MCF 10A (cell line): ENCODE measurements around the gene MTHFD2L. TPM values are rescaled to one million over a fixed set of nuclear protein-coding genes. Genes with fewer than 3 reads are reported as not detected.

Source experiments
- BruUV-seq: library from RNA; stranded (reverse); fragments of 400-500 nt; replicated peaks from 2 replicates; lab custom pipeline; 2021; lab: Mats Ljungman, UMichigan
- CTCF ChIA-PET: fragments of 300-600 bp; sonication (Branson Sonifier 250); formaldehyde crosslinking; extraction: SDS; loops from one replicate; lab custom pipeline; 2021; ENCODE audit warnings: antibody characterized with exemption, inconsistent platforms; lab: Yijun Ruan, JAX
- POLR2A ChIA-PET: fragments of 300-600, 350-650 bp; sonication (Branson Sonifier 250); formaldehyde crosslinking; extraction: SDS; loops from one replicate; lab custom pipeline; 2020; ENCODE audit warnings: antibody characterized with exemption, inconsistent platforms; lab: Yijun Ruan, JAX
- DNase-seq: peaks from one replicate; pipeline ENCODE4 v3.0.0-alpha.2; 2018; ENCODE audit not compliant: unreplicated experiment
- H3K27ac Mint-ChIP-seq: one replicate; pipeline ENCODE4 v1.8.0; 2022; ENCODE audit warnings: mild to moderate bottlenecking, low read depth, mixed read lengths; ENCODE audit not compliant: unreplicated experiment
- H3K27me3 Mint-ChIP-seq: one replicate; pipeline ENCODE4 v1.8.0; 2022; ENCODE audit warnings: mixed read lengths; ENCODE audit not compliant: insufficient read depth, unreplicated experiment
- H3K36me3 Mint-ChIP-seq: one replicate; pipeline ENCODE4 v1.8.0; 2022; ENCODE audit warnings: mild to moderate bottlenecking, moderate library complexity, mixed read lengths; ENCODE audit not compliant: insufficient read depth, unreplicated experiment
- H3K4me1 Mint-ChIP-seq: one replicate; pipeline ENCODE4 v1.8.0; 2022; ENCODE audit warnings: mixed read lengths; ENCODE audit not compliant: insufficient read depth, unreplicated experiment
- H3K4me3 Mint-ChIP-seq: one replicate; pipeline ENCODE4 v1.8.0; 2022; ENCODE audit warnings: mild to moderate bottlenecking, moderate library complexity, mixed read lengths; ENCODE audit not compliant: unreplicated experiment
- H3K9me3 Mint-ChIP-seq: one replicate; pipeline ENCODE4 v1.8.0; 2022; ENCODE audit warnings: mixed read lengths; ENCODE audit not compliant: unreplicated experiment
- intact Hi-C: fragments of 100-400 bp; cut with micrococcal nuclease; formaldehyde crosslinking; loops from 2 replicates; pipeline ENCODE4 v1.14.1; 2022
- total RNA-seq: library from RNA; stranded (reverse); gene quantifications from 2 replicates; pipeline ENCODE4 v1.2.3, GENCODE V29; 2022
- TF ChIP-seq, protein P1 (sequence below): fragments of 200-600 bp; IDR thresholded peaks from one replicate; pipeline ENCODE4 v1.8.0; 2022; ENCODE audit warnings: antibody characterized with exemption, mild to moderate bottlenecking; ENCODE audit not compliant: unreplicated experiment

MTHFD2L gene
- total RNA-seq, 1 experiment from 2014 or later, result 113 TPM

DNA sequence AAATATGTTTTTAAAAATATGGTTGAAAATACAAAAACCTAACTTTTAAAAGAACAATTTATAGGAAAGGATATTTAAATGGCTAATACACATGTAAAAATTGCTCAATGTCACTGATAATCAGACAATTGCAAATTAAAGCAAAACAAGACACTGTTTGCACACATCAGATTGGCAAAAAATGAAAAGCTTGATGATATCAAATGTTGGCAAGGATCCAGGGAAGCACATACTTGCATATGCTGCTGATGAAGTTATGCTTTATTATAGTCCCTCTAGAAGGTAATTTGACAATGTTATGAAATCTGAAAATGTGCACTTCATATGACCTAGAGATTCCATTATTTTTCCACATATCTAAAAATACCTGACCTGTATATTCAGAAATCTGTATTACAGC, 104.6 kb downstream of the MTHFD2L start:
- H3K27me3 Mint-ChIP-seq, result no peaks in the 10 kb centered on the region
- H3K27ac Mint-ChIP-seq, result no peak overlapping the region
- intact Hi-C loops, result no loop called here
- H3K9me3 Mint-ChIP-seq, result no peaks in the 10 kb centered on the region
- BruUV-seq, result no TSS peak
- peaks cover 25% of the 10 kb centered on the region for H3K4me1 Mint-ChIP-seq
- TF ChIP-seq, protein P1, sequence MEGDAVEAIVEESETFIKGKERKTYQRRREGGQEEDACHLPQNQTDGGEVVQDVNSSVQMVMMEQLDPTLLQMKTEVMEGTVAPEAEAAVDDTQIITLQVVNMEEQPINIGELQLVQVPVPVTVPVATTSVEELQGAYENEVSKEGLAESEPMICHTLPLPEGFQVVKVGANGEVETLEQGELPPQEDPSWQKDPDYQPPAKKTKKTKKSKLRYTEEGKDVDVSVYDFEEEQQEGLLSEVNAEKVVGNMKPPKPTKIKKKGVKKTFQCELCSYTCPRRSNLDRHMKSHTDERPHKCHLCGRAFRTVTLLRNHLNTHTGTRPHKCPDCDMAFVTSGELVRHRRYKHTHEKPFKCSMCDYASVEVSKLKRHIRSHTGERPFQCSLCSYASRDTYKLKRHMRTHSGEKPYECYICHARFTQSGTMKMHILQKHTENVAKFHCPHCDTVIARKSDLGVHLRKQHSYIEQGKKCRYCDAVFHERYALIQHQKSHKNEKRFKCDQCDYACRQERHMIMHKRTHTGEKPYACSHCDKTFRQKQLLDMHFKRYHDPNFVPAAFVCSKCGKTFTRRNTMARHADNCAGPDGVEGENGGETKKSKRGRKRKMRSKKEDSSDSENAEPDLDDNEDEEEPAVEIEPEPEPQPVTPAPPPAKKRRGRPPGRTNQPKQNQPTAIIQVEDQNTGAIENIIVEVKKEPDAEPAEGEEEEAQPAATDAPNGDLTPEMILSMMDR, result no peak
- peaks cover 9% of the 10 kb centered on the region for H3K36me3 Mint-ChIP-seq
- peak; percentile 17 for DNase-seq
- POLR2A ChIA-PET, result interaction anchor here (0.8 to 2.0 kb wide), 5 partner anchors 10 to 46 kb away, joined by 3 to 7 read pairs (median 5); partner anchors contain the start of gene EPGN
- CTCF ChIA-PET, result interaction anchor here (0.6 kb wide), 3 partner anchors 12 to 439 kb away, joined by 3 read pairs; no protein-coding TSS in a partner anchor
- H3K4me3 Mint-ChIP-seq, result no peak overlapping the region

DNA sequence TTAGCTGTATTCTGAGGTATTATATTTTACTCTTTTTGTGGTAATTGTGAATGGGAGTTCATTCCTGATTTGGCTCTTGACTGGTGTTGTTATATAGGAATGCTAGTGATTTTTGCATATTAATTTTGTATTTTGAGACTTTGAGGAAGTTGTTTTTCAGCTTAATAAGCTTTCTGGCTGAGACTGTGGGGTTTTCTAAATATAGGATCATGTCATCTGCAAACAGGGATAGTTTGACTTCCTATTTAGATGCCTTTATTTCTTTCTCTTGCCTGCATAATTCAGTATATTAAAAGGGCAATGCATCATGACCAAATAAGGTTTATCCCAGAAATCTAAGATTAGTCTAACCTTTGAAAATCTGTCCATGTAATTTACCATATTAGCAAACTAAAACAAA, 105.6 kb downstream of the MTHFD2L start:
- ChIA-PET CTCF (no interaction called here), POLR2A (interaction anchor here (0.6 to 1.1 kb wide), 3 partner anchors 20 to 280 kb away, joined by 3 to 4 read pairs (median 3); no protein-coding TSS in a partner anchor)
- H3K36me3 Mint-ChIP-seq, result peaks cover 9% of the 10 kb centered on the region
- H3K27me3 Mint-ChIP-seq, result no peaks in the 10 kb centered on the region
- H3K4me3 Mint-ChIP-seq, result no peak overlapping the region
- no peak overlapping the region for H3K27ac Mint-ChIP-seq
- TF ChIP-seq, protein P1, result no peak
- peaks cover 35% of the 10 kb centered on the region for H3K4me1 Mint-ChIP-seq
- no peak for DNase-seq
- BruUV-seq, result no TSS peak
- intact Hi-C loops, result no loop called here
- no peaks in the 10 kb centered on the region for H3K9me3 Mint-ChIP-seq

DNA sequence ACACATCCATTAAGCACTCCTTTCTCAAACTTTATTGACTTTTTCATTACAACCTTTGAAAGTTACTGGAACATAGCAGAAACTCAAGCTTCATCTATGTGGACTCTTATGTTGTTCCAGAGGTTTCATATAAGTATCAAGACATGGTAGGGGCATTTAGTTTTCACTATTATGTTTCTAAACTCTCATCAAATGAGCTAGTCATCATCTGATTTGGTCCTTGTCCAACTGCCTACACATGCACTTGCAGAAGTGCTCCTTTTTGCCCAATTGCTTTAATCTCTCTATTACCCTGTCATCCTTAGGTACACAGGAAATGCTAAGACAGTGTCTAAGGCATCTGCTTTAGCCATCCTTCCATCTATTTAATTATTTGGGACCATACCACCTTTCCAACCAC, 108.2 kb downstream of the MTHFD2L start:
- Mint-ChIP-seq H3K27me3 (no peaks in the 10 kb centered on the region), H3K9me3 (no peaks in the 10 kb centered on the region), H3K27ac (no peak overlapping the region), H3K4me1 (peaks cover 27% of the 10 kb centered on the region), H3K4me3 (no peak overlapping the region), H3K36me3 (peaks cover 9% of the 10 kb centered on the region)
- CTCF ChIA-PET, result interaction anchor here (0.6 to 1.6 kb wide), 2 partner anchors 38 to 39 kb away, joined by 3 to 7 read pairs; no protein-coding TSS in a partner anchor
- DNase-seq, result peak; percentile 20
- intact Hi-C loops, result no loop called here
- no TSS peak for BruUV-seq
- TF ChIP-seq, protein P1, result no peak
- POLR2A ChIA-PET, result interaction anchor here (0.9 to 5.8 kb wide), 5 partner anchors 11 to 41 kb away, joined by 3 to 39 read pairs (median 6); partner anchors contain the start of gene EPGN

DNA sequence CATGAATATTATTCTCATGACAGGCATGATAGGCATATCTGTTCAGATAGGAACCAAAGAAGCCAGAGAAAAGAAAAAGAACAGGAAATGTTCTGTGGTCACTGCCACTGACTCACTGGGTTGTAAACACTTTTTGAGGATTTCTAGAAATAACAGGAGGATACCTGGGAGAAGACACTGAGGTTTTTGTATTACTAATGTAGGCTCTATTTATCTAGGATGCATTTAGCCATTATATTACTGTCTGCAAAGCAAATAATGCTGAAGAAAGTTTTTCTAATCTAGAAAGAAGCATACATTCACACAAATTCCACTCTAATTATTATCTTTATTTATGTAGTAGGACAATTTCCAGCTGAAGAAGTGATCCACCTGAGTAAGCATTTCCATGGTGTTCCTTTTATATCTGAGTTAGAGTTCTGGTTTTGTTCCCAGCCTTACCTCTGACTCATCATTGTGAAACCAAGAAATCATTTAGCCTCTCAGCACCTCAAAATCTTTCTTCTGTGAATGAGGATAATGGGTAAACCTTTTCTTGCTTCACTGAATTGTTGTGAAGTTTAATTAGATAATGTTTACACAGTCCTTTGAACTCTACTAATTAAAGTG, 110.2 kb downstream of the MTHFD2L start:
- TF ChIP-seq, protein P1, result no peak
- H3K4me3 Mint-ChIP-seq, result no peak overlapping the region
- H3K36me3 Mint-ChIP-seq, result peaks cover 14% of the 10 kb centered on the region
- peak overlapping the region; percentile 59 for H3K27ac Mint-ChIP-seq
- CTCF ChIA-PET, result interaction anchor here (0.6 to 0.8 kb wide), 3 partner anchors 63 to 86 kb away, joined by 3 to 5 read pairs (median 4); no protein-coding TSS in a partner anchor
- POLR2A ChIA-PET, result interaction anchor here (1.0 to 5.8 kb wide), 11 partner anchors 9 to 110 kb away, joined by 3 to 39 read pairs (median 5); partner anchors contain the start of genes EPGN and MTHFD2L
- no TSS peak for BruUV-seq
- no peaks in the 10 kb centered on the region for H3K27me3 Mint-ChIP-seq
- peaks cover 27% of the 10 kb centered on the region for H3K4me1 Mint-ChIP-seq
- intact Hi-C loops, result loop anchor here (1.0 kb wide), 1 partner anchor 37 kb away; no protein-coding TSS in a partner anchor
- no peaks in the 10 kb centered on the region for H3K9me3 Mint-ChIP-seq
- DNase-seq, result peak; percentile 85
